HFF-Myc (cell line): Measurements from ENCODE around the gene CCL18.
"Not testable (repeated sequence)": the region's sequence is repeated elsewhere in the genome, so short reads cannot be mapped to it uniquely, and the experiment has no call there.

ENCODE experiments used
- DNase-seq: peaks from one replicate; pipeline ENCODE4 v3.0.0-alpha.2; 2011; ENCODE audit warnings: low read depth; ENCODE audit errors: extremely low read depth
- H3K4me3 ChIP-seq: replicated peaks from 2 replicates; pipeline ENCODE4 v1.5.1; 2011; ENCODE audit warnings: low read depth, mild to moderate bottlenecking, control low read depth, low read length
- TF ChIP-seq, protein P1 (sequence below): IDR thresholded peaks from 2 replicates; pipeline ENCODE4 v1.5.1; 2012; ENCODE audit warnings: mild to moderate bottlenecking, low read depth, low read length, control low read depth; ENCODE audit errors: missing control alignments

The CCL18 gene

DNA sequence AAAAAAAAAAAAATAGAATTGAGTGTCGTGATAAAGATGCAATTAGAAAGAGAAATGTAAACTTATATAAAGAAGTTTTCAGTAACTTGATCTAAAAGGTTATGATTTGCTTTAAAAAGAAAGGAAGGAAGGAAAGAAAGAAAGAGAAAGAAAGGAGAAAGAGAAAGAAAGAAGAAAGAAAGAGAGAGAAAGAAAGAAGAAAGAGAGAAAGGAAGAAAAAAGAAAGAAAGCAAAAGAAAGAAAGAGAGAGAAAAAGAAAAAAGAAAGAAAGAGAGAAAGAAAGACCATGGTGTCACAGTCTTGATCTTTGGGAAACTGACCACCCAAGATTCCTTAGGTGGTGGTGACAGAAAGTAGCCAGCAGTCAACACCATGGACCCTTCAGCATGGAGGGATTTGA is 30.2 kb downstream of the CCL18 start:
- no peak overlapping the region for H3K4me3 ChIP-seq
- TF ChIP-seq, protein P1, sequence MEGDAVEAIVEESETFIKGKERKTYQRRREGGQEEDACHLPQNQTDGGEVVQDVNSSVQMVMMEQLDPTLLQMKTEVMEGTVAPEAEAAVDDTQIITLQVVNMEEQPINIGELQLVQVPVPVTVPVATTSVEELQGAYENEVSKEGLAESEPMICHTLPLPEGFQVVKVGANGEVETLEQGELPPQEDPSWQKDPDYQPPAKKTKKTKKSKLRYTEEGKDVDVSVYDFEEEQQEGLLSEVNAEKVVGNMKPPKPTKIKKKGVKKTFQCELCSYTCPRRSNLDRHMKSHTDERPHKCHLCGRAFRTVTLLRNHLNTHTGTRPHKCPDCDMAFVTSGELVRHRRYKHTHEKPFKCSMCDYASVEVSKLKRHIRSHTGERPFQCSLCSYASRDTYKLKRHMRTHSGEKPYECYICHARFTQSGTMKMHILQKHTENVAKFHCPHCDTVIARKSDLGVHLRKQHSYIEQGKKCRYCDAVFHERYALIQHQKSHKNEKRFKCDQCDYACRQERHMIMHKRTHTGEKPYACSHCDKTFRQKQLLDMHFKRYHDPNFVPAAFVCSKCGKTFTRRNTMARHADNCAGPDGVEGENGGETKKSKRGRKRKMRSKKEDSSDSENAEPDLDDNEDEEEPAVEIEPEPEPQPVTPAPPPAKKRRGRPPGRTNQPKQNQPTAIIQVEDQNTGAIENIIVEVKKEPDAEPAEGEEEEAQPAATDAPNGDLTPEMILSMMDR = no peak
- no peak for DNase-seq

GRCh38 chr17:36094746-36095145 is 30.7 kb downstream of the CCL18 start:
- TF ChIP-seq, protein P1 = no peak

GRCh38 chr17:36095992-36096391 is 31.9 kb downstream of the CCL18 start:
- no peak overlapping the region for H3K4me3 ChIP-seq
- no peak for DNase-seq
- TF ChIP-seq, protein P1 = no peak

More at GRCh38 chr17:36094746-36095145, 30.7 kb downstream of the CCL18 start:
- no peak overlapping the region for H3K4me3 ChIP-seq
- no peak for DNase-seq

- not testable (repeated sequence) for H3K4me3 ChIP-seq, DNase-seq
These were observed 34.9 kb downstream of the CCL18 start for GRCh38 chr17:36099004-36099403.

DNA sequence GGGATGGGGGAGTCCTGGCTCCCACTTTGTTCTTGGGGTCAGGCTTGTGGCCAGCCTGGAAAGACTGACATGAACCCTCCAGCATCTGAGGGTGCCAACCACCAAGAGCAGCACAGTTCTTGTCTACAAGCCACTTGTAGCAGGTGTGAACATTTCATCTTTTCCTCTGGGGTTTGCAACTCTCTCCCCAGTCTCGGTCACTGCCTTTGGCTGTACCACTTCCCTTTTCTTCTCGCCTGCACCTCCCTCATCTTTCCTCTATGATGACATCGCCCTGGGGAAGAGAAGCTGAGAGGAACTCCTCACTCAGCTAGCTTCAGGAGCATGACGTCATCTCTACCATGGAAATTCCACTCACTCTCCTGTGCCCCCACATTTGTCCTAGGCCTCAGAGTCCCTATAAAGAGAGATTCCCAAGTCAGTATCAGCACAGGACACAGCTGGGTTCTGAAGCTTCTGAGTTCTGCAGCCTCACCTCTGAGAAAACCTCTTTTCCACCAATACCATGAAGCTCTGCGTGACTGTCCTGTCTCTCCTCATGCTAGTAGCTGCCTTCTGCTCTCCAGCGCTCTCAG is 39.4 kb downstream of the CCL18 start, which contains the start of gene CCL4:
Gene CCL4 (plus strand): TSS at position 427 of the 575 bp plus-strand sequence. CDS start 79 bp downstream, at position 506.
- not testable (repeated sequence) for DNase-seq, H3K4me3 ChIP-seq

- H3K4me3 ChIP-seq, DNase-seq: not testable (repeated sequence)
These were observed 40.2 kb downstream of the CCL18 start for GRCh38 chr17:36104246-36104645.

- TF ChIP-seq, protein P1 = no peak
- DNase-seq = no peak
- no peak overlapping the region for H3K4me3 ChIP-seq
These were observed 40.7 kb downstream of the CCL18 start for GRCh38 chr17:36104701-36105181.

DNA sequence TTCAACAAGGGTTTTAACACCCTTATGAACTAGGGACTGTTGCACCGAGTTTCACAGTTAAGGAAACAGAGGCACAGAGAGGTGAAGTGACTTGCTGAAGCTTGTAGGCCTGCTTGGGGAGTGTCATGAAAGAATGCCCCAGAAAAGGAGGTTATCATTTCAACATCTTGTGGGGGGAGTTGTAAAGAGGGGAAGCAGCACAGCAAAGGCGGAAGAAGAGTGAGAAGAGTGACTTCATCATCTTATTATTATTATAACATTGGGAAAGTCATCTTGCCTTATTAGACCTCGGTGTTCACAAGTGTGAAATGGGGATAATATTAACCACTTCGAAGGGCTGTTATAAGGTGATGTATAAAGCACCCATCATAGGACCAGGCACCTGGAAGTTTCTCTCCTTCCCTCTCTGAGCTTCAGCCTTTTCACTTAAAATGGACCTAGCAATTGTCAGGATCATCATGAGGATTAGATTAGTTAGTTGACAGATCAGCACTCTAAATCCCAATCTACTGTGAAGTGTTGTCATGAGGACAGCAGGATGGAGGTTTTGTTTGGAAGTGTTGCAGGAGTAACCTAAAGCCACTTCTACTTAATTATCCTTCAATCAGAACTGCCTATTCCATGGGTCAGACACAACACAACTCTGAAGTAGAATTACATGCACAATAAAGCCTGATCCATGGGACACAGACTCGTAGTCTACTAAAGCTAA is 41.9 kb downstream of the CCL18 start:
- TF ChIP-seq, protein P1 = no peak
- no peak for DNase-seq
- no peak overlapping the region for H3K4me3 ChIP-seq
